T-helper 1 cell treated with Interleukin-12 subunit alpha and Interleukin-12 subunit beta and Interleukin-4 antibody, amounts not matched to agents 30 μg/mL and 1 μg/mL, for 36 hours (primary cell): ENCODE measurements around the gene HIVEP3.

ENCODE experiments used
- H3K27ac Mint-ChIP-seq: one replicate; pipeline ENCODE4 v1.8.0; 2021; ENCODE audit warnings: mild to moderate bottlenecking, mixed read lengths
- H3K27me3 Mint-ChIP-seq: one replicate; pipeline ENCODE4 v1.8.0; 2021; ENCODE audit warnings: low read depth, mixed read lengths
- H3K36me3 Mint-ChIP-seq: one replicate; pipeline ENCODE4 v1.8.0; 2021; ENCODE audit warnings: low read depth, mixed read lengths
- H3K4me1 Mint-ChIP-seq: one replicate; pipeline ENCODE4 v1.8.0; 2021; ENCODE audit warnings: low read depth, mixed read lengths
- H3K4me3 Mint-ChIP-seq: one replicate; pipeline ENCODE4 v1.8.0; 2021; ENCODE audit warnings: mild to moderate bottlenecking, moderate library complexity, mixed read lengths
- H3K9me3 Mint-ChIP-seq: one replicate; pipeline ENCODE4 v1.8.0; 2021; ENCODE audit warnings: mixed read lengths

HIVEP3 gene

GRCh38 chr1:41766041-41766440 is 152.7 kb downstream of the HIVEP3 start:
- Mint-ChIP-seq H3K27me3 (no peaks in the 10 kb centered on the region), H3K9me3 (peaks cover 11% of the 10 kb centered on the region), H3K4me1 (peaks cover 6% of the 10 kb centered on the region), H3K27ac (no peak overlapping the region), H3K36me3 (peaks cover 12% of the 10 kb centered on the region), H3K4me3 (no peak overlapping the region)

- Mint-ChIP-seq H3K4me3 (no peak overlapping the region), H3K27me3 (no peaks in the 10 kb centered on the region), H3K4me1 (peaks cover 6% of the 10 kb centered on the region), H3K36me3 (peaks cover 14% of the 10 kb centered on the region), H3K27ac (no peak overlapping the region), H3K9me3 (peaks cover 14% of the 10 kb centered on the region)
These were observed 153.6 kb downstream of the HIVEP3 start for GRCh38 chr1:41765152-41765551.

- Mint-ChIP-seq H3K36me3 (peaks cover 14% of the 10 kb centered on the region), H3K4me1 (peaks cover 6% of the 10 kb centered on the region), H3K4me3 (no peak overlapping the region), H3K9me3 (peaks cover 15% of the 10 kb centered on the region), H3K27me3 (no peaks in the 10 kb centered on the region), H3K27ac (no peak overlapping the region)
These were observed 154.1 kb downstream of the HIVEP3 start for GRCh38 chr1:41764656-41765055.

- Mint-ChIP-seq H3K36me3 (peaks cover 12% of the 10 kb centered on the region), H3K9me3 (peaks cover 17% of the 10 kb centered on the region), H3K27me3 (no peaks in the 10 kb centered on the region), H3K27ac (no peak overlapping the region), H3K4me1 (peaks cover 6% of the 10 kb centered on the region), H3K4me3 (no peak overlapping the region)
These were observed 155.9 kb downstream of the HIVEP3 start for GRCh38 chr1:41762777-41763176.

GRCh38 chr1:41762251-41762650 is 156.5 kb downstream of the HIVEP3 start:
- Mint-ChIP-seq H3K36me3 (peaks cover 11% of the 10 kb centered on the region), H3K4me1 (peaks cover 6% of the 10 kb centered on the region), H3K9me3 (peaks cover 17% of the 10 kb centered on the region), H3K27ac (no peak overlapping the region), H3K27me3 (no peaks in the 10 kb centered on the region), H3K4me3 (no peak overlapping the region)

- H3K36me3 Mint-ChIP-seq, result peaks cover 18% of the 10 kb centered on the region
- H3K27ac Mint-ChIP-seq, result no peak overlapping the region
- H3K27me3 Mint-ChIP-seq, result no peaks in the 10 kb centered on the region
- peaks cover 22% of the 10 kb centered on the region for H3K9me3 Mint-ChIP-seq
- H3K4me1 Mint-ChIP-seq, result peaks cover 20% of the 10 kb centered on the region
- H3K4me3 Mint-ChIP-seq, result no peak overlapping the region
These were observed 159.7 kb downstream of the HIVEP3 start for GRCh38 chr1:41758904-41759548.

- Mint-ChIP-seq H3K27me3 (no peaks in the 10 kb centered on the region), H3K4me3 (no peak overlapping the region), H3K4me1 (peaks cover 22% of the 10 kb centered on the region), H3K36me3 (peaks cover 18% of the 10 kb centered on the region), H3K9me3 (peaks cover 22% of the 10 kb centered on the region), H3K27ac (no peak overlapping the region)
These were observed 160.2 kb downstream of the HIVEP3 start for GRCh38 chr1:41758500-41758899.

GRCh38 chr1:41754540-41754939 is 164.2 kb downstream of the HIVEP3 start:
- H3K9me3 Mint-ChIP-seq, result peaks cover 6% of the 10 kb centered on the region
- H3K36me3 Mint-ChIP-seq, result peaks cover 10% of the 10 kb centered on the region
- H3K4me3 Mint-ChIP-seq, result no peak overlapping the region
- H3K27me3 Mint-ChIP-seq, result no peaks in the 10 kb centered on the region
- H3K4me1 Mint-ChIP-seq, result peaks cover 51% of the 10 kb centered on the region
- no peak overlapping the region for H3K27ac Mint-ChIP-seq

- no peak overlapping the region for H3K4me3 Mint-ChIP-seq
- H3K4me1 Mint-ChIP-seq, result peaks cover 60% of the 10 kb centered on the region
- peaks cover 10% of the 10 kb centered on the region for H3K36me3 Mint-ChIP-seq
- peak overlapping the region; percentile 52 for H3K27ac Mint-ChIP-seq
- no peaks in the 10 kb centered on the region for H3K27me3 Mint-ChIP-seq
- H3K9me3 Mint-ChIP-seq, result peaks cover 5% of the 10 kb centered on the region
These were observed 166.1 kb downstream of the HIVEP3 start for GRCh38 chr1:41752514-41753170.

- H3K4me3 Mint-ChIP-seq, result no peak overlapping the region
- H3K27me3 Mint-ChIP-seq, result no peaks in the 10 kb centered on the region
- H3K9me3 Mint-ChIP-seq, result peaks cover 5% of the 10 kb centered on the region
- peaks cover 62% of the 10 kb centered on the region for H3K4me1 Mint-ChIP-seq
- peak overlapping the region; percentile 83 for H3K27ac Mint-ChIP-seq
- peaks cover 10% of the 10 kb centered on the region for H3K36me3 Mint-ChIP-seq
These were observed 166.8 kb downstream of the HIVEP3 start for GRCh38 chr1:41751804-41752513.

GRCh38 chr1:41749991-41750745 is 168.6 kb downstream of the HIVEP3 start:
- Mint-ChIP-seq H3K4me3 (peak overlapping the region; percentile 8), H3K27me3 (no peaks in the 10 kb centered on the region), H3K4me1 (peaks cover 70% of the 10 kb centered on the region), H3K9me3 (no peaks in the 10 kb centered on the region), H3K36me3 (peaks cover 4% of the 10 kb centered on the region), H3K27ac (peak overlapping the region; percentile 32)

- Mint-ChIP-seq H3K4me3 (no peak overlapping the region), H3K36me3 (no peaks in the 10 kb centered on the region), H3K27me3 (no peaks in the 10 kb centered on the region), H3K9me3 (no peaks in the 10 kb centered on the region), H3K4me1 (peaks cover 65% of the 10 kb centered on the region), H3K27ac (no peak overlapping the region)
These were observed 173.7 kb downstream of the HIVEP3 start for GRCh38 chr1:41745022-41745421.

- Mint-ChIP-seq H3K27ac (no peak overlapping the region), H3K4me1 (peaks cover 69% of the 10 kb centered on the region)
These were observed 175.4 kb downstream of the HIVEP3 start for GRCh38 chr1:41743366-41743765.

GRCh38 chr1:41742219-41742618 is 176.5 kb downstream of the HIVEP3 start:
- Mint-ChIP-seq H3K4me3 (no peak overlapping the region), H3K4me1 (peaks cover 75% of the 10 kb centered on the region), H3K9me3 (no peaks in the 10 kb centered on the region), H3K27ac (peak overlapping the region; percentile 18), H3K27me3 (no peaks in the 10 kb centered on the region), H3K36me3 (peaks cover 4% of the 10 kb centered on the region)

More at GRCh38 chr1:41743366-41743765, 175.4 kb downstream of the HIVEP3 start:
- no peak overlapping the region for H3K4me3 Mint-ChIP-seq
- H3K9me3 Mint-ChIP-seq, result no peaks in the 10 kb centered on the region
- H3K27me3 Mint-ChIP-seq, result no peaks in the 10 kb centered on the region
- peaks cover 4% of the 10 kb centered on the region for H3K36me3 Mint-ChIP-seq
